DMS153 treated with DMSO at 0.1 percent for 48 hours (cell line): ENCODE data around the gene PCDHGB2.
"Not testable (repeated sequence)": the region's sequence is repeated elsewhere in the genome, so short reads cannot be mapped to it uniquely, and the experiment has no call there.

Experiments
- DNase-seq: peaks from one replicate; lab custom pipeline; 2025; ENCODE audit not compliant: unreplicated experiment; lab: John Stamatoyannopoulos, UW

PCDHGB2 gene

DNA sequence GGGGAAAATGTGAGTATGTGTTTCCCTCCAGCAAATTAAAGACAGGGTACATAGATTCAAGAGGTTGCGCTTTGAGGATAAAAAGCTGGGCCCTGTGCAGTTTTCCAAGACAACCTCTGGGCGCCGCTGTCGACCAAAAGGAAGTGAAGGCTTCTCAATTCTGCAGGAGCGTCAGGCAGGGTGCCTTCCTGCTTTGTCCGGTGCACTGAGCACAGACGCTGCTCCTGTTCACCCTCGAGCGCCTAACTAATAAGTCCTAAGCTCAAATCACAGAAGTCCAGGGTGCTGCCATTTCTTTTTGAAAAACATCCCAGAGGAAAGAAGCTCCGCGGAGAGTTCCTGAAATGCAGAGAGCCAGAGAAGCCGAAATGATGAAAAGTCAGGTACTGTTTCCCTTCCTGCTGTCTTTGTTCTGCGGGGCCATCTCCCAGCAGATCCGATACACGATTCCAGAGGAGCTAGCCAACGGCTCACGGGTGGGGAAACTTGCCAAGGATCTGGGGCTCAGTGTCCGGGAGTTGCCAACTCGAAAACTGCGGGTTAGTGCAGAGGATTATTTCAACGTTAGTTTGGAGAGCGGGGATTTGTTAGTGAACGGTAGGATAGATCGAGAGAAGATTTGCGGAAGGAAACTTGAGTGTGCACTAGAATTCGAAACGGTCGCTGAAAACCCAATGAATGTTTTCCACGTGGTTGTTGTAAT lies 9.7 kb upstream of the PCDHGB2 start, which contains the start of gene PCDHGB1:
Gene PCDHGB1, plus strand, starts transcription at position 183 of the 703 bp plus-strand sequence. Its CDS starts 162 bp downstream, at position 345.
- DNase-seq, result peak; percentile 1

DNA sequence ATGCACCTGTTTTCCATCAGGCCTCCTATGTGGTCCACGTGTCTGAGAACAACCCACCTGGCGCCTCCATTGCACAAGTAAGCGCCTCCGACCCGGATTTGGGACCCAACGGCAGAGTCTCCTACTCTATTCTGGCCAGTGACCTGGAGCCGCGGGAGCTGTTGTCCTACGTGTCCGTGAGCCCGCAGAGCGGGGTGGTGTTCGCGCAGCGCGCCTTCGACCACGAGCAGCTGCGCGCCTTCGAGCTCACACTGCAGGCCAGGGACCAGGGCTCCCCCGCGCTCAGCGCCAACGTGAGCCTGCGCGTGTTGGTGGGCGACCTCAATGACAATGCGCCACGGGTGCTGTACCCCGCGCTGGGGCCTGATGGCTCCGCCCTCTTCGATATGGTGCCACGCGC lies 8.2 kb upstream of the PCDHGB2 start:
- no peak for DNase-seq

DNA sequence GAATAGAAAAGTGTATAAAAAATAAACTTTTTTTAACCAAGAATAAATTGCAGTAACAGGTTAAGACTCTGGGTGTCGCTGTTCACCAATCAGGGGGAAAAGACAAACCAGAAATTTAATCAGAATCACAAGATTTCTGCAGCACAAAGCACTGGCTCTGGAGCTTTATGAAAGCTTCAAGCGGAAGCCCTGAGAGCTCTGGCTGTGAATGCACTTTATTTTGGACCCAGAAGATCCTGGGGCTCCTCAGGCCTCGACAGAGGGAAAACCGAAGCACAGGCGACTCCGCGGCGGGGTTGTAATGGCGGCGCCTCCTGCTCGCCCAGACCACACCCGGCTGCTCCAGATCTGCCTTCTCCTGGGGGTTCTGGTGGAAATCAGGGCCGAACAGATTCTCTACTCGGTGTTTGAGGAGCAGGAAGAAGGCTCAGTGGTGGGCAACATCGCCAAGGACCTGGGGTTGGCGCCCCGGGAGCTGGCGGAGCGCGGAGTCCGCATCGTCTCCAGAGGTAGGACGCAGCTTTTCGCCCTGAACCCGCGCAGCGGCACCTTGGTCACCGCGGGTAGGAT lies 4.8 kb upstream of the PCDHGB2 start, which contains the start of gene PCDHGA4:
Gene PCDHGA4, plus strand, starts transcription at position 122 of the 570 bp plus-strand sequence. Its CDS starts 87 bp downstream, at position 209.
- DNase-seq, result no peak

DNA sequence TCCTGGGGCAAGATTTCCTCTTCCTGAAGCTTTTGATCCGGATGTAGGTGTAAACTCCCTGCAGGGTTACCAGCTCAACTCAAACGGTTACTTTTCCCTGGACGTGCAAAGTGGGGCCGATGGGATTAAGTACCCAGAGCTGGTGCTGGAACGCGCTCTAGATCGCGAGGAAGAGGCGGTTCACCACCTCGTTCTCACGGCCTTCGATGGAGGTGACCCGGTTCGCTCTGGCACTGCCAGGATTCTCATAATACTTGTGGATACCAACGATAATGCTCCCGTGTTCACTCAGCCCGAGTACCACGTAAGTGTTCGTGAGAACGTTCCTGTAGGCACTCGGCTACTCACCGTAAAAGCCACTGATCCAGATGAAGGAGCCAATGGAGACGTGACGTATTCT lies 4.2 kb upstream of the PCDHGB2 start:
- no peak for DNase-seq

DNA sequence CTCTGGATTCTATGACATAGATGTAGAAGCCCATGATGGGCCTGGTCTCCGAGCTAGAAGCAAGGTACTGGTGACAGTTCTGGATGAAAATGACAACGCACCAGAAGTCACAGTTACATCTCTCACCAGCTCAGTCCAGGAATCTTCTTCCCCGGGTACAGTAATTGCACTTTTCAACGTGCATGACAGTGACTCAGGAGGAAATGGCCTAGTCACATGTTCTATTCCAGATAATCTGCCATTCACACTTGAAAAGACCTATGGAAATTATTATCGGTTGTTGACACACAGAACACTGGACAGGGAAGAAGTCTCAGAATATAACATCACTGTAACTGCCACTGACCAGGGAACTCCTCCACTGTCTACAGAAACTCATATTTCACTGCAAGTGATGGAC lies 3.7 kb upstream of the PCDHGB2 start:
- no peak for DNase-seq

DNA sequence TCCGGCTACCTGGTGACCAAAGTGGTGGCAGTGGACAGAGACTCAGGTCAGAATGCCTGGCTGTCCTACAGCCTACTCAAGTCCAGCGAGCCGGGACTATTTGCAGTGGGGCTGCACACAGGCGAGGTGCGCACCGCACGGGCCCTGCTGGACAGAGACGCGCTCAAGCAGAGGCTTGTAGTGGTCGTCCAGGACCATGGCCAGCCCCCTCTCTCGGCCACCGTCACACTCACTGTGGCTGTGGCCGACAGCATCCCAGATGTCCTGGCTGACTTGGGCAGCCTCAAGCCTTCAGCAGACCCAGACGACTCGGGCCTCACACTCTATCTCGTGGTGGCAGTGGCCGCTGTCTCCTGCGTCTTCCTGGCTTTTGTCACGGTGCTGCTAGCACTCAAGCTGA lies 2.8 kb upstream of the PCDHGB2 start:
- no peak for DNase-seq

DNA sequence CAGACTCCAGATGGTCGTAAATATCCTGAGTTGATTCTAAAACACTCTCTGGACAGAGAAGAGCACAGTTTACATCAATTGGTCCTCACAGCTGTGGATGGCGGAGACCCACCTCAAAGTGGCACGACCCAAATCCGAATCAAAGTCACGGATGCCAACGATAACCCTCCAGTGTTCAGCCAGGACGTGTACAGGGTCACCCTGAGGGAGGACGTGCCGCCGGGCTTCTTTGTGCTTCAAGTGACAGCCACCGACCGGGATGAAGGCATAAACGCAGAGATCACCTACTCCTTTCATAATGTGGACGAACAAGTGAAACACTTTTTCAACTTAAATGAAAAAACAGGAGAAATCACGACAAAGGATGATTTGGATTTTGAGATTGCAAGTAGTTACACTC lies 891 bp downstream of the PCDHGB2 start:
- DNase-seq, result no peak

DNA sequence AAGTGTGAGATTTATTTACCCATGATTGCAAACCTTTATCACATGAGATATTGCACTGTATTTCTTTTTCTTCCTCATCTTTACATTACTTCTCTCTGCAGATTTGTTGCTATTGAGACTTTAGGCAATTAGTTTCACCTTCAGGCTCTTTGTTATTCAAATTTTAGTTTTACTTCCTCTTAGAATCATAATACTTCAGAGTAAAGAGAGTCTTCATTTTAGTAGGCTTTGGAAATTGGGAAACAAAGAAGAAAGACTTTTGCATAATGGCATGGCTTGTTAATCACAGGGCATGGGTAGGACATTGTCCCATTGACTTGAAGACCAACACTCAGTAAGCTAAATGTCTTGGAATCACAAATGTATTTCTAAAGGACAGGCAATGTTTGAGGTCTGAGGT lies 2.9 kb downstream of the PCDHGB2 start:
- no peak for DNase-seq

DNA sequence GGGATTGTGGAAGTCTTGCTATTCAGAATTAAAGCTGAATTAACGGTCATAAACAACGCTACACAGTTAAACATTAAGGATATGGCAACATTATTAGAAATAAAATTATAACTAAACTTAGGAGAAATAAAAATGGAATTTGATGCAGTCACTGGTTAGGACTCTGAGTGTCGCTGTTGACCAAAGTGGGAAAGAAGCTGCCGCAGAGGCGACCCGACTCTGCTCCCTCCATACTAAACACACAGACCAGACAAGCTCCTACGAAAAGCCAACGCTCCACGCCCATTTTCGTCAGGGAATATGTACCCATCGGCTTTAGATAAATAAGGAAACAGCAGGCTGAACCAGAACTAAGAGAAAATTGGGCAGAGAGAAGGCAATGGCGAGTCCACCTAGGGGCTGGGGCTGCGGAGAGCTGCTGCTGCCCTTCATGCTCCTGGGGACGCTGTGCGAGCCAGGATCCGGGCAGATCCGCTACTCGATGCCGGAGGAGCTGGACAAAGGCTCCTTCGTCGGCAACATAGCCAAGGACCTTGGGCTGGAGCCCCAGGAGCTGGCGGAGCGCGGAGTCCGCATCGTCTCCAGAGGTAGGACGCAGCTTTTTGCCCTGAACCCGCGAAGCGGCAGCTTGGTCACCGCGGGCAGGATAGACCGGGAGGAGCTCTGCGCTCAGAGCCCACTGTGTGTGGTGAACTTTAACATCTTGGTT lies 4.3 kb downstream of the PCDHGB2 start, which contains the start of gene PCDHGA5:
Gene PCDHGA5, plus strand, starts transcription at position 211 of the 709 bp plus-strand sequence. Its CDS starts 169 bp downstream, at position 380.
- no peak for DNase-seq

DNA sequence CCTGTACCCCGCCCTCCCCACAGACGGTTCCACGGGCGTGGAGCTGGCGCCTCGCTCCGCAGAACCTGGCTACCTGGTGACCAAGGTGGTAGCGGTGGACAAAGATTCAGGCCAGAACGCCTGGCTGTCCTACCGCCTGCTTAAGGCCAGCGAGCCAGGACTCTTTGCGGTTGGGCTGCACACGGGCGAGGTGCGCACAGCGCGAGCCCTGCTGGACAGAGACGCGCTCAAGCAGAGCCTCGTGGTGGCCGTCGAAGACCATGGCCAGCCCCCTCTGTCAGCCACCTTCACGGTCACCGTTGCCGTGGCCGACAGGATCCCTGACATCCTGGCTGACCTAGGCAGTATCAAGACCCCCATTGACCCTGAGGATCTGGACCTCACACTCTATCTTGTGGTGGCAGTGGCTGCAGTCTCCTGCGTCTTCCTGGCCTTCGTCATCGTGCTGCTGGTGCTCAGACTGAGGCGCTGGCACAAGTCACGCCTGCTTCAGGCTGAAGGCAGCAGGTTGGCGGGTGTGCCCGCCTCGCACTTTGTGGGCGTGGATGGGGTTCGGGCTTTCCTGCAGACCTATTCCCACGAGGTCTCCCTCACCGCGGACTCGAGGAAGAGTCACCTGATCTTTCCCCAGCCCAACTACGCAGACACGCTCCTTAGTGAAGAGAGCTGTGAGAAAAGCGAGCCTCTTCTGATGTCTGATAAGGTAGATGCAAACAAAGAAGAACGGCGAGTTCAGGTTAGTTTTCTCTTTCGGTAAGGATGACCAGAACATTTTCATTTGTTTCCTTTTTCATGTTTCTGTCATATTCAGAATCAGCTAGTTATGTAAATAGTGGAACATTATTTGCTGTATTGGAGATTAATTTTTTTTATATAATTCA lies 6.5 kb downstream of the PCDHGB2 start:
- no peak for DNase-seq

DNA sequence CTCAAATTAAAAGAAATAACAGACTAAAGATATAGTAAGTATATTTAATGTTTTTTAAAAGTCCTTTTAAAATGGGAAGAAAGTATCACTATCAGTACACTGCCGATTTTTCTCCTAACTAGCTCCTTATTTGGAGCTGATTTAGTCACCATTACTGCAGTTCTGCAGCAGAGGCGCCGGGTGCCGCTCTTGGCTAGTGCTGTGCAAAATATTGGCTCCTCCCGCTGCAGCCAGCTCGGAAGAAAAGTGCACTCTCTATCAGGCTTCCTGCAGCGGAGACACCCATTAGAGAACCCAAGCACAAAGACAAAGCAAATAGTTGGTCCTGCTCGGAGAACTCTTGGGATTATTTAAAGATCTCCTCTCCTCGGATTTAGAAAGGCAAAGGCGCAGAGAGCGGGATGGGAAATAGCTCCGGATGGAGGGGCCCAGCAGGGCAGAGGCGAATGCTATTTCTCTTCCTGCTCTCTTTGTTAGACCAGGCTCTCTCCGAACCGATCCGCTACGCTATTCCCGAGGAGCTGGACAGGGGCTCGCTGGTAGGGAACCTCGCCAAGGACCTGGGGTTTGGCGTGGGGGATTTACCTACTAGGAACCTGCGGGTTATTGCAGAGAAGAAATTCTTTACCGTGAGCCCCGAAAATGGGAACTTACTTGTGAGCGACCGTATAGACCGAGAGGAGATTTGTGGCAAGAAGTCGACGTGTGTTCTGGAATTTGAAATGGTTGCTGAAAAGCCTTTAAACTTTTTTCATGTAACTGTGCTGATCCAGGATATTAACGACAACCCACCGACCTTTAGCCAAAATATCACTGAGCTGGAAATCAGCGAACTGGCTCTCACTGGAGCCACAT lies 10.4 kb downstream of the PCDHGB2 start, which contains the start of gene PCDHGB3:
Gene PCDHGB3, plus strand, starts transcription at position 249 of the 855 bp plus-strand sequence. Its CDS starts 153 bp downstream, at position 402.
- no peak for DNase-seq

DNA sequence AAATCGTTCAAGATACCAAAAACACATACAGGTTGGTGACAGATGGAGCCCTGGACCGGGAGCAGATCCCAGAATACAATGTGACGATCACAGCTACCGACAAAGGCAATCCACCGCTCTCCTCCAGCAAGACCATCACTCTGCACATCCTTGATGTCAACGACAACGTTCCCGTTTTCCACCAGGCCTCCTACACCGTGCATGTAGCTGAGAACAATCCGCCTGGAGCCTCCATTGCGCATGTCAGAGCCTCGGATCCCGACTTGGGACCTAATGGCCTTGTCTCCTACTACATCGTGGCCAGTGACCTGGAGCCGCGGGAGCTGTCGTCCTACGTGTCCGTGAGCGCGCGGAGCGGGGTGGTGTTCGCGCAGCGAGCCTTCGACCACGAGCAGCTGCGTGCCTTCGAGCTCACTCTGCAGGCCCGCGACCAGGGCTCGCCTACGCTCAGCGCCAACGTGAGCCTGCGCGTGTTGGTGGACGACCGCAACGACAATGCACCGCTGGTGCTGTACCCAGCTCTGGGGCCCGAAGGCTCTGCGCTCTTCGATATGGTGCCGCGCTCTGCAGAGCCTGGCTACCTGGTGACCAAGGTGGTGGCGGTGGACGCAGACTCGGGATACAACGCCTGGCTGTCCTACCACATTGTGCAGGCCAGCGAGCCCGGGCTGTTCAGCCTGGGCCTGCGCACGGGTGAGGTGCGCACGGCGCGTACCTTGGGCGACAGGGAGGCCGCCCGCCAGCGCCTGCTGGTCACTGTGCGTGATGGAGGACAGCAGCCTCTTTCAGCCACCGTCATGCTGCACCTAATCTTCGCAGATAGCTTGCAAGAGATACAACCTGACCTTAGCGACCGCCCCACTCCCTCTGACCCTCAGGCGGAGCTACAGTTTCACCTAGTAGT lies 12.0 kb downstream of the PCDHGB2 start:
- DNase-seq, result no peak

DNA sequence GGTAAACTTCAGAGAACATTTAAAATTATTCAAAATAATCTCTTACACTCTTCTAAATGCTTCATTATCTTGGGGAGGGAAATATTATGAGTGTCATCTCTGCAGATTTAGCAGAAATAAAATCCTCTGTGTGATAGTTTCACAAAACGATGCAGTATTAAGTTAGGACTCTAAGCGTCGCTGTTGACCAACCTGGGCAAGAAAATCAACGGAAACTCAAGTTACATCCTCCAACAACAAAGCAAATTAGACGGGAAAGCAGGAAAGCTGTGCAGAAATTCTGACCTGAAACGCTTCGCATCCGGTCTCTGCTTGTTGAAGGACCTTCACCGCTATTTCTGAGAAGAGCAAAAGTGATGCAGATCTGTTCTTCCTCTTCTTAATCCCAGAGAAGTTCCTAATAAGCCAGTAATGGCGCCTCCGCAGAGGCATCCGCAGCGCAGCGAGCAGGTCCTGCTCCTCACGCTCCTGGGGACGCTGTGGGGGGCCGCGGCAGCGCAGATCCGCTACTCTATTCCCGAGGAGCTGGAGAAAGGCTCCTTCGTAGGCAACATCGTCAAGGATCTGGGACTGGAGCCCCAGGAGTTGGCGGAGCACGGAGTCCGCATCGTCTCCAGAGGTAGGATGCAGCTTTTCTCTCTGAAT lies 14.0 kb downstream of the PCDHGB2 start, which contains the start of gene PCDHGA6:
Gene PCDHGA6, plus strand, starts transcription at position 219 of the 645 bp plus-strand sequence. Its CDS starts 193 bp downstream, at position 412.
- no peak for DNase-seq

DNA sequence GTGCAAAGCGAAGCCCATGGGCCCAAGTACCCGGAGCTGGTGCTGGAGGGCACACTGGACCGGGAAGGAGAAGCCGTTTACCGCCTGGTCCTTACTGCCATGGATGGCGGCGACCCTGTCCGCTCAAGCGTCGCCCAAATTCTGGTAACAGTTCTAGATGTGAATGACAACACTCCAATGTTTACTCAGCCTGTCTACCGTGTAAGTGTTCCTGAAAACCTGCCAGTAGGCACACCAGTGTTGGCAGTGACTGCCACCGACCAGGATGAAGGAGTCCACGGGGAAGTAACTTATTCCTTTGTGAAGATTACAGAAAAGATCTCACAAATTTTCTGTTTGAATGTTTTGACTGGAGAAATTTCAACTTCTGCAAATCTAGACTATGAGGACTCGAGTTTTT lies 14.8 kb downstream of the PCDHGB2 start:
- DNase-seq, result no peak

DNA sequence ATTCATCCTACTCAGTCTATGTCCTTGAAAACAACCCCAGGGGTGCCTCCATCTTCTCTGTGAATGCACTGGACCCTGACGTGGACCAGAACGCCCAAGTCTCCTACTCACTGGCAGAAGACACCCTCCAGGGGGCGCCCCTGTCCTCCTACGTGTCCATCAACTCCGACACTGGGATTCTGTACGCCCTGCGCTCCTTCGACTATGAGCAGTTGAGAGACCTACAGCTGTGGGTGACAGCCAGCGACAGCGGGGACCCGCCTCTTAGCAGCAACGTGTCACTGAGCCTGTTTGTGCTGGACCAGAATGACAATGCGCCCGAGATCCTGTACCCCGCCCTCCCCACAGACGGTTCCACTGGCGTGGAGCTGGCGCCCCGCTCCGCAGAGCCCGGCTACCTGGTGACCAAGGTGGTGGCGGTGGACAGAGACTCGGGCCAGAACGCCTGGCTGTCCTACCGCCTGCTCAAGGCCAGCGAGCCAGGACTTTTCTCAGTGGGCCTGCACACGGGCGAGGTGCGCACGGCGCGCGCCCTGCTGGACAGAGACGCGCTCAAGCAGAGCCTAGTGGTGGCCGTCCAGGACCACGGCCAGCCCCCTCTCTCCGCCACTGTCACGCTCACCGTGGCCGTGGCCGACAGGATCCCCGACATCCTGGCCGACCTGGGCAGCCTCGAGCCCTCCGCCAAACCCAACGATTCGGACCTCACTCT lies 15.8 kb downstream of the PCDHGB2 start:
- DNase-seq, result not testable (repeated sequence)

DNA sequence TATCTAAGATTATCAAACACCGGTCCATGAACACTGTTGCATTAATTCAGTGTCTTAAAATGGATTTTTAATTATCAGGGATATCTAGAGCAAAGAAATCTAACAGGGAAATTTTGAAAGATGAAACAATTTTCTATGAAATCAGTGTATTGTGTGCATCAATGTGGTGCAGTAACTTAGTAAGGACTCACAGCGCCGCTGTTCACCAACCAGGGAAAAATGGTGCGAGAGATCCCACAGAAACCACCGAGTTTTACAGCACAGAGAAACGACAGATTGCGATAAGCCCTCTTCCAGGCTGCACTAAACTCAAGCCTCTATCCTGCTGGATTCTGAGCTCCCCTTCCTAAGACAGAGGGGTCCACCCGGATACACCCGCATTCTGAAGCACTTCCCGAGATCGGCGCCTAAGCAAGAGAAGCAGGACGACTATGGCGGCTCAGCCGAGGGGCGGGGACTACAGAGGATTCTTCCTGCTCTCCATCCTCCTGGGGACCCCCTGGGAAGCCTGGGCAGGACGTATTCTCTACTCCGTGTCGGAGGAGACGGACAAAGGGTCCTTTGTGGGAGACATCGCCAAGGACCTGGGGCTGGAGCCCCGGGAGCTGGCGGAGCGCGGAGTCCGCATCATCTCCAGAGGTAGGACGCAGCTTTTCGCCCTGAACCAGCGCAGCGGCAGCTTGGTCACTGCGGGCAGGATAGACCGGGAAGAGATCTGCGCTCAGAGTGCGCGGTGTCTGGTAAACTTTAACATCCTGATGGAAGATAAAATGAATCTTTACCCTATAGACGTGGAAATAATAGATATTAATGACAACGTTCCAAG lies 22.9 kb downstream of the PCDHGB2 start, which contains the start of gene PCDHGA7:
Gene PCDHGA7, plus strand, starts transcription at position 274 of the 826 bp plus-strand sequence. Its CDS starts 158 bp downstream, at position 432.
- DNase-seq, result no peak

DNA sequence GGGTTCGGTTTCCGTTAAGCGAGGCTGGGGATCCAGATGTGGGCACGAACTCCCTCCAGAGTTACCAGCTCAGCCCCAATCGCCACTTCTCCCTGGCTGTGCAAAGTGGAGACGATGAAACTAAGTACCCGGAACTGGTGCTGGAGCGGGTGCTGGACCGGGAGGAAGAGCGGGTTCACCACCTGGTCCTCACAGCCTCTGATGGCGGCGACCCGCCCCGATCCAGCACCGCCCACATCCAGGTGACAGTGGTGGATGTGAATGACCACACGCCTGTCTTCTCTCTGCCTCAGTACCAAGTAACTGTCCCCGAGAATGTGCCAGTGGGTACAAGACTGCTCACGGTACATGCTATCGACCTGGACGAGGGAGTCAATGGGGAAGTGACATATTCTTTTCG lies 23.6 kb downstream of the PCDHGB2 start:
- no peak for DNase-seq
